ENCODE results near the gene SPATS1. TPM values are rescaled to one million over a fixed set of nuclear protein-coding genes. Genes with fewer than 3 reads are reported as not detected.

The SPATS1 gene
- polyA plus RNA-seq, 1 donor from 2014 or later = not detected

DNA sequence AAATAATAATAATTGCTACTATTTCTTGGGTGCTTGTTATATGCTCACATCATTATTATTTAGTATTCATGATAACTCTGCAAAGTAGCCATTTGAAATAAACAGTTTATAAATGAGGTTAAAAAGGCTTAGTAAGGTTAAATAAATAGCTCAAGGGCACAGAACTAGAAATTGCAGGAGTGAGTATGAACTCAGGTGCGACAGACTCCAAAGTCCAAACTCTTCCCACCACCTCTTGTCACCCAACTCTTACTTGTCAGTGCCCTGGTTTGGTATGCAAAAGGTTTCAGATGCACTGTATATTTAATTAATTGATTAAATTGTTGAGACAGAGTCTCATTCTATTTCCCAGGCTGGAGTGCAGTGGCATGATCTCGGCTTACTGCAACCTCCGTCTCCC is 24.3 kb downstream of the SPATS1 start:
- Histone ChIP-seq H4K20me1 (ENCODE audit: insufficient read depth) (no peaks in the 10 kb centered on the region), H3K9me2 (ENCODE audit: insufficient read depth, low read length) (no peaks in the 10 kb centered on the region), H3K27ac (ENCODE audit: low read length) (no peak overlapping the region), H3K4me2 (ENCODE audit: low read length) (no peak overlapping the region), H3K36me3 (ENCODE audit: insufficient read depth, low read length) (no peaks in the 10 kb centered on the region), H3K4me3 (ENCODE audit: low read length) (no peak overlapping the region), H2AFZ (ENCODE audit: low read depth, low read length) (no peak overlapping the region), H3K9ac (ENCODE audit: low read length) (no peak overlapping the region), H3F3A (ENCODE audit: insufficient read depth, low read length, poor library complexity, severe bottlenecking) (no peaks in the 10 kb centered on the region), H3K79me2 (replicated peaks; ENCODE audit: insufficient read depth, low read length) (no peaks in the 10 kb centered on the region), H3K27me3 (ENCODE audit: insufficient read depth, low read depth, low read length) (no peaks in the 10 kb centered on the region), H3K9me3 (ENCODE audit: low read length) (no peaks in the 10 kb centered on the region)
- no peak for TF ChIP-seq EP300 (conservative IDR thresholded peaks at IDR 0.05; ENCODE audit: poor library complexity, severe bottlenecking)
- TF ChIP-seq POLR2AphosphoS5 (IDR thresholded peaks at IDR 0.05) = no peak
- TF ChIP-seq EZH2 (IDR thresholded peaks at IDR 0.05; ENCODE audit: borderline replicate concordance, insufficient read depth, low read length, poor library complexity, severe bottlenecking) = no peak
- no peak for TF ChIP-seq MXI1 (conservative IDR thresholded peaks at IDR 0.05; ENCODE audit: poor library complexity, severe bottlenecking)
- no peak for TF ChIP-seq TAF1 (IDR thresholded peaks at IDR 0.05; ENCODE audit: low read depth)
- TF ChIP-seq, protein P1, sequence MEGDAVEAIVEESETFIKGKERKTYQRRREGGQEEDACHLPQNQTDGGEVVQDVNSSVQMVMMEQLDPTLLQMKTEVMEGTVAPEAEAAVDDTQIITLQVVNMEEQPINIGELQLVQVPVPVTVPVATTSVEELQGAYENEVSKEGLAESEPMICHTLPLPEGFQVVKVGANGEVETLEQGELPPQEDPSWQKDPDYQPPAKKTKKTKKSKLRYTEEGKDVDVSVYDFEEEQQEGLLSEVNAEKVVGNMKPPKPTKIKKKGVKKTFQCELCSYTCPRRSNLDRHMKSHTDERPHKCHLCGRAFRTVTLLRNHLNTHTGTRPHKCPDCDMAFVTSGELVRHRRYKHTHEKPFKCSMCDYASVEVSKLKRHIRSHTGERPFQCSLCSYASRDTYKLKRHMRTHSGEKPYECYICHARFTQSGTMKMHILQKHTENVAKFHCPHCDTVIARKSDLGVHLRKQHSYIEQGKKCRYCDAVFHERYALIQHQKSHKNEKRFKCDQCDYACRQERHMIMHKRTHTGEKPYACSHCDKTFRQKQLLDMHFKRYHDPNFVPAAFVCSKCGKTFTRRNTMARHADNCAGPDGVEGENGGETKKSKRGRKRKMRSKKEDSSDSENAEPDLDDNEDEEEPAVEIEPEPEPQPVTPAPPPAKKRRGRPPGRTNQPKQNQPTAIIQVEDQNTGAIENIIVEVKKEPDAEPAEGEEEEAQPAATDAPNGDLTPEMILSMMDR (IDR thresholded peaks at IDR 0.05; ENCODE audit: poor library complexity, severe bottlenecking) = no peak
- TF ChIP-seq SMC3 (conservative IDR thresholded peaks at IDR 0.05; ENCODE audit: poor library complexity) = no peak
- TF ChIP-seq, protein P2, sequence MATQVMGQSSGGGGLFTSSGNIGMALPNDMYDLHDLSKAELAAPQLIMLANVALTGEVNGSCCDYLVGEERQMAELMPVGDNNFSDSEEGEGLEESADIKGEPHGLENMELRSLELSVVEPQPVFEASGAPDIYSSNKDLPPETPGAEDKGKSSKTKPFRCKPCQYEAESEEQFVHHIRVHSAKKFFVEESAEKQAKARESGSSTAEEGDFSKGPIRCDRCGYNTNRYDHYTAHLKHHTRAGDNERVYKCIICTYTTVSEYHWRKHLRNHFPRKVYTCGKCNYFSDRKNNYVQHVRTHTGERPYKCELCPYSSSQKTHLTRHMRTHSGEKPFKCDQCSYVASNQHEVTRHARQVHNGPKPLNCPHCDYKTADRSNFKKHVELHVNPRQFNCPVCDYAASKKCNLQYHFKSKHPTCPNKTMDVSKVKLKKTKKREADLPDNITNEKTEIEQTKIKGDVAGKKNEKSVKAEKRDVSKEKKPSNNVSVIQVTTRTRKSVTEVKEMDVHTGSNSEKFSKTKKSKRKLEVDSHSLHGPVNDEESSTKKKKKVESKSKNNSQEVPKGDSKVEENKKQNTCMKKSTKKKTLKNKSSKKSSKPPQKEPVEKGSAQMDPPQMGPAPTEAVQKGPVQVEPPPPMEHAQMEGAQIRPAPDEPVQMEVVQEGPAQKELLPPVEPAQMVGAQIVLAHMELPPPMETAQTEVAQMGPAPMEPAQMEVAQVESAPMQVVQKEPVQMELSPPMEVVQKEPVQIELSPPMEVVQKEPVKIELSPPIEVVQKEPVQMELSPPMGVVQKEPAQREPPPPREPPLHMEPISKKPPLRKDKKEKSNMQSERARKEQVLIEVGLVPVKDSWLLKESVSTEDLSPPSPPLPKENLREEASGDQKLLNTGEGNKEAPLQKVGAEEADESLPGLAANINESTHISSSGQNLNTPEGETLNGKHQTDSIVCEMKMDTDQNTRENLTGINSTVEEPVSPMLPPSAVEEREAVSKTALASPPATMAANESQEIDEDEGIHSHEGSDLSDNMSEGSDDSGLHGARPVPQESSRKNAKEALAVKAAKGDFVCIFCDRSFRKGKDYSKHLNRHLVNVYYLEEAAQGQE (IDR thresholded peaks at IDR 0.05; ENCODE audit: borderline replicate concordance) = no peak
- no peak for TF ChIP-seq RAD21 (conservative IDR thresholded peaks at IDR 0.05)

DNA sequence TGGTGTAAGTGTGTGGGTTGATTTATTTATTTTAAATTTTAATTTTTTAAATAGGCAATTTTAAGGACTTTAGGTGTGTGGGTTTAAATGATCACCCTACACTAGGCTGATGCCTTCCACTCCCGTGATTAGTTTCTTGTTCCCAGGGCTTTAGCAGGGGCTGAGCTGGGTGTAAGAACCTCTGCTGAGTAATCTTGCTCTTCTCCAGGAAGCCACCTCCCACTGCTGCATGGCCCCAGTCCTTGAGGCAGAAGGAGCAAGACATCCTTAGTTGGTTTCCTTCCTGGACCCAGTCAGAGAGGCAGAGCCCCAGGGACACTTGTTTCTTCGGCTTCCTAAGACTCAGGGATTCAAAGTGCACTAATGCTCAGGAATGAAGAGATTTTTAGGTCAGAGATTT is 25.2 kb downstream of the SPATS1 start:
- Histone ChIP-seq H3F3A (ENCODE audit: insufficient read depth, low read length, poor library complexity, severe bottlenecking) (no peaks in the 10 kb centered on the region), H3K79me2 (replicated peaks; ENCODE audit: insufficient read depth, low read length) (no peaks in the 10 kb centered on the region), H3K27ac (ENCODE audit: low read length) (no peak overlapping the region), H3K9me2 (ENCODE audit: insufficient read depth, low read length) (no peaks in the 10 kb centered on the region), H2AFZ (ENCODE audit: low read depth, low read length) (no peak overlapping the region), H3K4me3 (ENCODE audit: low read length) (no peak overlapping the region), H3K4me2 (ENCODE audit: low read length) (no peak overlapping the region), H3K36me3 (ENCODE audit: insufficient read depth, low read length) (no peaks in the 10 kb centered on the region), H4K20me1 (ENCODE audit: insufficient read depth) (no peaks in the 10 kb centered on the region), H3K9me3 (ENCODE audit: low read length) (no peaks in the 10 kb centered on the region), H3K27me3 (ENCODE audit: insufficient read depth, low read depth, low read length) (no peaks in the 10 kb centered on the region), H3K9ac (ENCODE audit: low read length) (no peak overlapping the region)
- TF ChIP-seq POLR2AphosphoS5 (IDR thresholded peaks at IDR 0.05) = no peak
- TF ChIP-seq MXI1 (conservative IDR thresholded peaks at IDR 0.05; ENCODE audit: poor library complexity, severe bottlenecking) = no peak
- no peak for TF ChIP-seq EZH2 (IDR thresholded peaks at IDR 0.05; ENCODE audit: borderline replicate concordance, insufficient read depth, low read length, poor library complexity, severe bottlenecking)
- TF ChIP-seq RAD21 (conservative IDR thresholded peaks at IDR 0.05) = no peak
- no peak for TF ChIP-seq TAF1 (IDR thresholded peaks at IDR 0.05; ENCODE audit: low read depth)
- TF ChIP-seq EP300 (conservative IDR thresholded peaks at IDR 0.05; ENCODE audit: poor library complexity, severe bottlenecking) = no peak
- TF ChIP-seq, protein P1 (IDR thresholded peaks at IDR 0.05; ENCODE audit: poor library complexity, severe bottlenecking) = no peak
- TF ChIP-seq, protein P2 (IDR thresholded peaks at IDR 0.05; ENCODE audit: borderline replicate concordance) = no peak
- no peak for TF ChIP-seq SMC3 (conservative IDR thresholded peaks at IDR 0.05; ENCODE audit: poor library complexity)
